ENCODE data around the gene TMEM40. TPM values are rescaled to one million over a fixed set of nuclear protein-coding genes. Genes with fewer than 3 reads are reported as not detected.
"Not testable (repeated sequence)": the region's sequence is repeated elsewhere in the genome, so short reads cannot be mapped to it uniquely, and the experiment has no call there.

TMEM40 gene
- total and polyA plus RNA-seq, 2 donors (not counting 1 experiment from before 2014, with no cell fraction given) = 0.33 TPM; not detected in 1

DNA sequence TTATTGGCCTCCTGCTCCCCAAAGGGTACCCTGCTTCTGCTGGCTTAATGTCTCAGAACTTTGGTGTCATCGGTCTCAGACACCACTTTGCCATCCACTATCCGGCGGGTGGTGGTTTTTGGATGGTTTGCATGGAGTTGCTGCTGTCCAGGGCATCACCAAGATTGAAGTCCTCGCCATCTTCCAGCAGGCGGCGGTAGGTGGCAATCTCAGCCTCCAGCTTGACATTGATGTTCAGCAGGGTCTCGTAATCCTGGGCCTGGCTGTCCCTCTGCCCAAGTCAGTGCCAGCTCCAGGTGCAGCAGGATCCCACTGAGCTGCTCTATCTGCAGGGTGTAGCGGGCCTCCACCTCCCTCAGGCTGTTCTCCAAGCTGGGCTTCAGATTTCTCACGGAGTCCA is 28.3 kb upstream of the TMEM40 start:
- CTCF ChIA-PET = interaction anchor here (1.1 to 1.9 kb wide), 4 partner anchors 9 to 105 kb away, joined by 5 to 9 read pairs (median 6); partner anchors contain the start of gene CAND2
- H2AFZ ChIP-seq (ENCODE audit: insufficient read depth, low read depth, low read length, poor library complexity, severe bottlenecking); H3K9ac ChIP-seq (ENCODE audit: low read length); H3K27ac Mint-ChIP-seq; H3K79me2 ChIP-seq (ENCODE audit: control insufficient read depth, insufficient read depth, low read length); H3K4me3 ChIP-seq (ENCODE audit: control extremely low read depth in 1 of 5, extremely low read depth in 1 of 5, insufficient read depth in 1 of 5, low read depth in 2 of 5, low read length in 4 of 5); H3K27ac ChIP-seq (ENCODE audit: low read length in 2 of 2); H3K4me1 ChIP-seq (ENCODE audit: control insufficient read depth in 2 of 2, insufficient read depth in 2 of 2, low read length in 2 of 2); intact Hi-C loops (cut with micrococcal nuclease); H3K9me3 ChIP-seq (ENCODE audit: control extremely low read depth in 1 of 3, control insufficient read depth in 2 of 3, insufficient read depth in 1 of 3, low read length in 2 of 3); POLR2A ChIA-PET; H3K4me1 Mint-ChIP-seq; H4K20me1 ChIP-seq (ENCODE audit: control insufficient read depth, insufficient read depth, low read length, poor library complexity, severe bottlenecking); H3K4me3 Mint-ChIP-seq; ATAC-seq (ENCODE audit: low read depth); H3K9me3 Mint-ChIP-seq (ENCODE audit: insufficient read depth); H3K4me2 ChIP-seq (replicated peaks; ENCODE audit: low read depth, low read length, poor library complexity, severe bottlenecking); H3K36me3 ChIP-seq (replicated peaks in 1 of 2; ENCODE audit: control extremely low read depth in 1 of 2, control insufficient read depth in 1 of 2, extremely low read depth in 1 of 2, insufficient read depth in 2 of 2, low read length in 1 of 2); H3K27me3 ChIP-seq (replicated peaks in 1 of 4; ENCODE audit: control extremely low read depth in 1 of 4, control insufficient read depth in 3 of 4, insufficient read depth in 4 of 4, low read length in 3 of 4): not testable (repeated sequence)
- WGBS (ENCODE audit: insufficient coverage) = 64% methylated on average over 7 of the region's 9 CpGs
- peak; percentile 71 for DNase-seq
- peaks cover 34% of the 10 kb centered on the region for H3K27me3 Mint-ChIP-seq

DNA sequence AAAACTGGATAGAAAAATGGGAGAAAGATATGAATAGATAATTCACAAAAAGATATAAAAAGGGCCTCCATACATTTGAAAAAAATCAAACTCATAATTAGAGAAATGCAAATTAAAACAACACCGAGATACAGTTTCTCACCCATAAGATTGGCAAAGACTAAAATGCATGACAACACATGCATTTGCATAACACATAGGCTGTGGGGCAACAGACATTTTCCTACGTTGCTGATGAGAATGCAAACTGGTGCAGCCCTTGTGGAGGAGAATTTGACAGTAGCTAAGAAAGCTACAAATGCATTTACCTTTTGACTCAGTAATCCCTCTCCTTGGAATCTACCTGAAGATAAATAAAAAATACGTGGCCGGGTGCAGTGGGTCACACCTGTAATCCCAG is 26.0 kb upstream of the TMEM40 start:
- Histone ChIP-seq H3K36me3 (replicated peaks in 1 of 2; ENCODE audit: control extremely low read depth in 1 of 2, control insufficient read depth in 1 of 2, extremely low read depth in 1 of 2, insufficient read depth in 2 of 2, low read length in 1 of 2) (no peaks in the 10 kb centered on the region), H3K9ac (ENCODE audit: low read length) (no peak overlapping the region), H3K4me2 (replicated peaks; ENCODE audit: low read depth, low read length, poor library complexity, severe bottlenecking) (no peak overlapping the region), H3K79me2 (ENCODE audit: control insufficient read depth, insufficient read depth, low read length) (no peaks in the 10 kb centered on the region), H2AFZ (ENCODE audit: insufficient read depth, low read depth, low read length, poor library complexity, severe bottlenecking) (no peak overlapping the region), H3K27ac (ENCODE audit: low read length in 2 of 2) (no peak overlapping the region), H3K27me3 (replicated peaks in 1 of 4; ENCODE audit: control extremely low read depth in 1 of 4, control insufficient read depth in 3 of 4, insufficient read depth in 4 of 4, low read length in 3 of 4) (peaks cover 0 to 6% (median 2%) of the 10 kb centered on the region in 4 experiments), H3K4me1 (ENCODE audit: control insufficient read depth in 2 of 2, insufficient read depth in 2 of 2, low read length in 2 of 2) (no peaks in the 10 kb centered on the region), H3K9me3 (ENCODE audit: control extremely low read depth in 1 of 3, control insufficient read depth in 2 of 3, insufficient read depth in 1 of 3, low read length in 2 of 3) (no peaks in the 10 kb centered on the region), H3K4me3 (ENCODE audit: control extremely low read depth in 1 of 5, extremely low read depth in 1 of 5, insufficient read depth in 1 of 5, low read depth in 2 of 5, low read length in 4 of 5) (no peak overlapping the region), H4K20me1 (ENCODE audit: control insufficient read depth, insufficient read depth, low read length, poor library complexity, severe bottlenecking) (no peaks in the 10 kb centered on the region)
- DNase-seq (no peak), ATAC-seq (ENCODE audit: low read depth) (no peak)
- ChIA-PET POLR2A (no interaction called here), CTCF (no interaction called here)
- no peaks in the 10 kb centered on the region for H3K4me1 Mint-ChIP-seq
- no peak overlapping the region for H3K27ac Mint-ChIP-seq
- 74% methylated on average over 2 of the region's 4 CpGs for WGBS (ENCODE audit: insufficient coverage)
- no peak for TF ChIP-seq EZH2 (IDR thresholded peaks at IDR 0.05; ENCODE audit: borderline replicate concordance, insufficient read depth, low read depth, low read length, poor library complexity, severe bottlenecking)
- TF ChIP-seq, protein P1, sequence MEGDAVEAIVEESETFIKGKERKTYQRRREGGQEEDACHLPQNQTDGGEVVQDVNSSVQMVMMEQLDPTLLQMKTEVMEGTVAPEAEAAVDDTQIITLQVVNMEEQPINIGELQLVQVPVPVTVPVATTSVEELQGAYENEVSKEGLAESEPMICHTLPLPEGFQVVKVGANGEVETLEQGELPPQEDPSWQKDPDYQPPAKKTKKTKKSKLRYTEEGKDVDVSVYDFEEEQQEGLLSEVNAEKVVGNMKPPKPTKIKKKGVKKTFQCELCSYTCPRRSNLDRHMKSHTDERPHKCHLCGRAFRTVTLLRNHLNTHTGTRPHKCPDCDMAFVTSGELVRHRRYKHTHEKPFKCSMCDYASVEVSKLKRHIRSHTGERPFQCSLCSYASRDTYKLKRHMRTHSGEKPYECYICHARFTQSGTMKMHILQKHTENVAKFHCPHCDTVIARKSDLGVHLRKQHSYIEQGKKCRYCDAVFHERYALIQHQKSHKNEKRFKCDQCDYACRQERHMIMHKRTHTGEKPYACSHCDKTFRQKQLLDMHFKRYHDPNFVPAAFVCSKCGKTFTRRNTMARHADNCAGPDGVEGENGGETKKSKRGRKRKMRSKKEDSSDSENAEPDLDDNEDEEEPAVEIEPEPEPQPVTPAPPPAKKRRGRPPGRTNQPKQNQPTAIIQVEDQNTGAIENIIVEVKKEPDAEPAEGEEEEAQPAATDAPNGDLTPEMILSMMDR (IDR thresholded peaks at IDR 0.05) = no peak
- no peaks in the 10 kb centered on the region for H3K9me3 Mint-ChIP-seq (ENCODE audit: insufficient read depth)
- intact Hi-C loops (cut with micrococcal nuclease) = no loop called here
- peaks cover 35% of the 10 kb centered on the region for H3K27me3 Mint-ChIP-seq
- no peak overlapping the region for H3K4me3 Mint-ChIP-seq

Measured in B cell (primary cell).